HS-5 (cell line): ENCODE measurements around the gene ELOVL5.
A peak's percentile ranks its signal among the peaks of the same experiment; 100 is the strongest.

Source experiments
- DNase-seq: peaks from one replicate; pipeline ENCODE4 v3.0.0-alpha.2; 2012; ENCODE audit warnings: low read depth

Gene ELOVL5

DNA sequence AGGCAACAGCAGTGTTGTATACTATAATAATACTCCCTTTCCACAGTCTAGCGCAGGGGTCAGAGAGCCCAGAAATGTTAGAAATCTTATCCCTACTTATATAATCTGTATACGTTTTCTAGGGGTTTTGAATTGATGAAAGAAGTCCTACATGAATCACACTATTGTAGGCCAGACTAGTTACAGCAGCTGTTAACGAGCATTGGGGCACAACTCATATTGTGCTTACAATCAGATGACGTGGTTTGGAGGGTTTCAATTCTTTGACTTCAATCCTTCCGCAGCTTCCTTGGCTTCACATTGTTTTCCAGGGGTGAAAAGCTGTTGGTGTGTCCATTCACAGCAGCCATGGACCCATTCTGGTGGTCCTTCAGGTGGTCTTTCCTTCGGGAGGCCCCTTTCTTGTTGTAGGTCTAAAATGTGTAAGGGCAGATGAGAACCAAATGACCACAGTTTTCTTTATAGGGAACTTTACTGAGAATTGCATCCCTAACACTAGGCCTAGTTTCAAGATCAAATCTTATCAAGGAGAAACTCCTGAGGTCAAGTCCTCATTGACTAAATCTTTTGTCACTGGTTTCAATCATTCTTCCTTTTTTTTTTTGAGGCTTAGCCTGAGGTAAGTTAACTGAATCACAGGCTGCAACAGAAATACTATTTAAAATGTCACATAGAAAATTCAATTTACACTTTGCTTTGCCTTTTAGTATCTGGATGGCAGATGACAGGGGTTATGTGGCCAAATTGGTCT lies 79.7 kb downstream of the ELOVL5 start:
- DNase-seq: no peak

DNA sequence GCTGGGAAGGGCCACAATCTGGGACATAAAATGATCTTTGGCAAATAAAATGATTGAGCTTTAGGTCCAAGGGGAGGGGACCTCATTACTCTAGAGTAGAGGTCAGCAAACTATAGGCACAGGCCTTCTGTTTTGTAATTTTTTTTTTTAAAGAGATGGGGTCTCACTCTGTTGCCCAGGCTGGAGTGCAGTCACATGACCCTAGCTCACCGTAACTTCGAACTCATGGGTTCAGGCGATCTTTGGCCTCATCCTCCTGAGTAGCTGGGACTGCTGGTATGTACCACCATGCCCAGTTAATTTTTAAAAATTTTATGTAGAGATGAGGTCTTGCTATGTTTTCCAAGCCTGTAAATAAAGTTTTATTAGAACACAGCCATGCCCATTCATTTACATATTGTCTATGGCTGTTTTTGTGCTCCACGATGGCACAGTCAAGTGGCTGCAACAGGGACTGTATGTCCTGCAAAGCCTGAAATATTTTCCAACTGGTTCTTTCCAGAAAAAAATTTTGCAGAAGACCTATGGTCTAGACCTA lies 82.1 kb downstream of the ELOVL5 start:
- no peak for DNase-seq

DNA sequence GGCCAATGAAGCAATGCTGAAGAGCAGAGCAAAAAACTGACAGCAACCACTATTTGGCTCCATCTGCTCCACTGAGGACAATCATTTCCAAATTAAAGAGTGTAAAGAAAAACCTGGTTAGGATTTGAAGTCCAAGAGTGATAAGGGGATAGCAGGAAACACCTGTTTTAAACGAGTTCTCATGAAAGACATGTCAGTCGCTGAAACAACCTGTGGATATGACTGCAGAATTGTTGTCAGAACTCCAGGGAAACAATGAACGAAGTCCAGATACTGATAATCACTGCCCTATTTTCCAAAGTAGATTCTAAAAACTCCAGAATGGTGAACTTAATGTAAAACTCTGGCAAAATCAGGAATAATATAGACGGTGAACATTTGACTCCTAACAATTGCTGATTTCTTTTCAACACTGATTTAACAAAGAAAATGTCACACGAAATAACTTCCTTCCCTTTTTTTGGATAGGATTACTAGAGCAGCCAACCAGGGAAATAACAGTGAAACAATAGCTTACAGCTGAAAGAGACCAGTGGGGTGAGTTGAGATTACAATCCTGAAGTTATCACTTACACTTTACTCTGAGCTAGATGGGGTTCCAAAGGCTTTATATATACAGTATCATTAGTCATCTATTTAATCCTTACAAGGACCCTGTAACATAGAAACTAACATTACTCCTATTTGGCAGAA lies 83.7 kb downstream of the ELOVL5 start:
- no peak for DNase-seq

DNA sequence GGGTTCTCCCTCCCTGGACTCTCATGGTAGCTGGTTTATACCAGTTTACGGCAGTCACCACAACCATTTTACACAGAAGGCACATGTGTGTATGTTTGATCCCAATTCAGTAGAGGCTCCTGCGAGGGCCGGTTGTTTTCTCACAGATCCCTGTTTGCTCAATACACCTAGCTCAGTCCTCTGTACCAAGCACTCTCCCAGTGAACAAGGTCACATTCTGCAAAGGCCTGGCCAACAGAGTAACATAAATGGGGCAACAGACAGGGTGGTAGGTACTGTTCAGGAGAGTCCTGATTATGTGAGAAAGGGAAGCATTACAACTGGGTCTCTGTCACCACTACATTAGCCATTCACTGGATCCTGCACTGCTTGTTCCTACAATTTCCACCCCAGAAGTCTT lies 84.4 kb downstream of the ELOVL5 start:
- DNase-seq: no peak

DNA sequence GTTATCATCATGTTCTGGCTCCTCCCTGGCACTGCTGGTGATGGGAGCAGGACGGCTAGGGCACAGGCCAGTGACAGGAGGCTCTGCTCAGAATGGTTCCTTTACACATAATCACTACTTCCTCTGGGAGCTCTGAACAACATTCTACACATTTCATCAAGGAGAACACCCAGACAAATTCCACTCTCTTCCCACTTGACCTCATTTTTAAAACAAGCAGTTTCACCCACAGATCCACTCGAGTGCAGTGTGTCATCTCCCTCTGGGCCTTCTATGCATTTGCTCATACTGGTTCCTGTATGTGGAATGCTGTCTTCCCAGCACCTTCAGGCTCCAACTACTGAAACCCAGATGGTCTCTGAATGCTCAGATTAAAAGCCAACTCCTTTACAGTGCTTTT lies 84.8 kb downstream of the ELOVL5 start:
- DNase-seq: peak; percentile 9

DNA sequence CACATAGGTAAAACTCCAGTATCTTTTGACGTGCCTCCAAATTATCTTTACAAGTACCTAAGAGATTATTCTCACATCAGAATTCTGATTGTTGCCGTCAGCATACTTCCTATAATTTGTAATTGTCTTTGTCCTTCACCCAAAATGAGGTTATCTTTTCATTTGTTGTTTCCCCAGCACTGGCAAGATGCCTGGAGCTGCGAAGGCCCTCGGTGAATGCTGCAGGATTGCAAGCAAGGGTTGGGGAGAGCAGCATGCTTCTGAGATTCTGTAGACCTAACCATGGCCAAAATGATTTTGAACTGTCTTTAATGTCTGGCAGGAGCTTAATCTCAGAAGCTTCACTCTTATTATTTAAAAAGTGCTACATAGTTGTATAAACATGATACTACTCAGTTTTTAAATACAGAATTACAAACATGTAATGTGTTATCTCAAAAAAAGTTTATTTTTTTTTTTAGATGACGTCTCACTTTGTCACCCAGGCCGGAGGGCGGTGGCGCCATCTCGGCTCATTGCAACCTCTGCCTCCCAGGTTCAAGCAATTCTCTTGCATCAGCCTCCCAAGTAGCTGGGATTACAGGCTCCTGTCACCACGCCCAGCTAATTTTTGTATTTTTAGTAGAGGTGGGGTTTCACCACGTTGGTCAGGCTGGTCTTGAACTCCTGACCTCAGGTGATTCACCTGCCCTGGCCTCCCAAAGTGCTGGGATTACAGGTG lies 88.7 kb downstream of the ELOVL5 start:
- no peak for DNase-seq

DNA sequence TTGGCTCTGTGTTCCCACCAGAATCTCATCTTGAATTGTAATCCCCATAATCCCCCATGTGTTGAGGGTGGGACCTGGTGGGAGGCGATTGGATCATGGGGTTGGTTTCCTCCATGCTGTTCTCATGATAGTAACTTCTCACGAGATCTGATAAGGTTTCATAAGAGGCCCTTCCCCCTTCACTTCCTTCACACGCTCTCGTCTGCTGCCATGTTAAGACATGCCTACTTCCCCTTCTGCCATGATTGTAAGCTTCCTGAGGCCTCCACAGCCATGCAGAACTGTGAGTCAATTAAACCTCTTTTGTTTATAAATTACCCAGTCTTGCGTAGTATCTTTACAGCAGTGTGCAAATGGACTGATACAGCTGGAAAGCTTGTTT lies 90.0 kb downstream of the ELOVL5 start:
- no peak for DNase-seq

DNA sequence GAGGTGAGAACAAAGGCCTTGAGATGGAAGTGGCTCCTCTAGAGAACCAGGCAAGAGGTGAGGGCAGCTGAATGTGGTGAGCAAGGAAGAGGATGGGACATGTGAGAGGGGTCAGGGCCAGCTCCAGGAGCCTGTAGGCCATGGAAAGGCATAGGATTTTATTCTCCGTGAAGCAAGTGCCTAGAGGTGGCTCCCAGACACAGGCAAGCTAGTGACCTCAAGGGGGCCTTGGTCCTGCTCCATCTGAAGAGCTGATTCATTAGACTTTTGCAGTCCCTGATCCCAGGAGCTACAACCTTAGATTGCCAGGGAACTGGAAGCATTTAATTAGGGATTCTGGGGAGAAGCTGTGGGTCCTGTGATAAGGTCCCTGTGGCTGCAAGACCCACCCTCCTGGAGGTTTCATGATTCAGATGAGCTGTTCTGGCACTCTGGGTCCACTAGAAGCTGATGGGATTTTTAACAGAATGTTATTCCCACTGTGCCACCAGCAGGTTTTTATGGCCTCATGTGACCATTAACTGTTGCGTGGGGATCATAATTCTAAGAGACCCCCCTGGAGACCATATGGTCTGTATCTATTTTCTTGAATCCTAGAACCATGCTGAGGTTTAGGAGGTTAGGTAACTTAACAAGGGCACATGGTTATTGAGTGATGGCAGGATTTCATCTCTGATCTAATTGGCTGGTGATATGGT lies 90.5 kb downstream of the ELOVL5 start:
- no peak for DNase-seq

DNA sequence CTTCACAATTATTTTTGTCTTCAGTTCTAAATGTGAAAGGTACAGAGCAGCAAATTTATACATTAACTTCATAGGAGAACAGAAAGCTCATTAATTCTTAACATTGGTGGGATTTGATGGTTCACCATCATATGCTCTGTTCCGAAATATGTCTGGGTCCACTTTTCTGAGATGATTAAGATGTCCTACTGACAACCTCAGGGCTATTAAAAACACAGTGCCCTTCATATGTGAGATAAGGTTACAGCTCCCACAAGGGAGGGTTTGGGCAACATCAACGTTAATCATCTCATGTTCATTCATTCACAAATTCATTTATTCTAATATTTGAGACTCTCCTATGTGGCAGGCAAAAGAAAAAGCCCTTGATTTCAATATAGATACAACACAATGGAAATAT lies 91.2 kb downstream of the ELOVL5 start:
- no peak for DNase-seq

DNA sequence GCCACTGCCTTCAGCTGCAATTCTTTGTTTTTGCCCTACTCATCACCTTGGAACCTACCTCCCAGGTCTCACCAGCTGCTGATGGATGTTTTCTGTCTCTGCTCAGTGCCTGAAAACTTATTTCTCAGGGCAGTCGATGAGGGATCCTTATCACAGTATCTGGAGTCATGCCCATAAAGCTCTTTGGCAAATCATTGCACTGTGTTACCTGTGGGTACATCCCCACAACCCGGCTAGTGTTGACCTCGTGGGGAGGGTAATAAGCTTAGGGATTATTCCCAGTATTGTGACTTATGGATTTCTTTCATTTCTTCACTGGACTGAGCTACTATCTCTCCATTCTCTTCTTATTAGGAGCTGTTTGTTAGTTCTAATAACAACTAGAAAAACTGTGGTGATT lies 91.7 kb downstream of the ELOVL5 start:
- no peak for DNase-seq

DNA sequence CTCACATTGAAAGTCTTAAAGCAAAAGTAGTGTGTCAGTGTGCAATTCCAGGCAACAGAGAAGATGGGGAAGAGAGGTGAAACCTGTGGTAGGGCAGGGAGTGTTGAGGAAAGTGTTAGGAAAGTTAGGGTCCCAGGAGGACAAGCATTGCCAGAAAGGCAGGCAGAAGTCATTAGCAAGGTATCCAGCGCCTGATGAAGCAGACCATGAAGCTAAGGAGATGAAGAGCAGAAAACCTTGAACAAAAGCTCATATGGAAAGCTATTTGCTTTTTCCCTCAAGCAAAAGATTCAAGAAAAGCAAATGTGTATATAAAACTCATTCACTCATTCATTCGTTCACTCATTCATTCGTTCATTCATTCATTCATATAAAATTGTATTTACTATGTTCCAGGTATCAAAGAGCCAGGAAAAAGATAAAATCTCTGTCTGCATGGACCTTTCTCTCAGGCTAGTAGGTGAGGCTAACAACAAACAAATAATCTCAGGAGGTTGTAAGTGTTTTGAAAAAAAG lies 96.5 kb downstream of the ELOVL5 start:
- DNase-seq: no peak

DNA sequence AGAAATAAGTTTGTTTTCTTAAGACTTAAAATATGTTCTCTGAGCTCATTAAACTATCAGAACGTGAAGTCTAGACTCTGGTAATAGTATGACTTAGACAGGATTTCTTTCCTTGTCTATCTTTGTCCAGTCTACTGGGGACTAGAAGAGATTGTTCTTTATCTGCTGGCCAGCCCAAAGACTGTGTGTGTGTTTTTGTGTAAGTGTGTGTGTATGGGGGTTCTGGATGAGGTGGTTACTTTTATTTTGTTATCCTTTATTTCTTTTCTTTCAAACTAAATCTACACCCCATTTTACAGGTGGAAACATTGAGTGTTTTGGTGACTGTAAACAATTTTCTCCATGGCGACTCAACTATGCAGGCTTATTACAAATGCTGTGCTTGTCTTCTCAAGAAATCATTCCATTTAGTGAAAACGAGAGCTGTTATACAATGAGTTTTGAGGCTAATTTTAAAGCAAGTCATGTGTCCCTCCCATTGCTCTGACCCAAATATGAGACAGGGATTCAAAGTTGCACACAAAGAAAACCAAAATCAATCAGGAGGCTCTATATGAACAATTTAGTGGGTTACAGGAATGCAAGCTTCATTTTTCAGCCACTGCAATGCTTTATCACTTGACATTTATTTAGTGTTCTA lies 97.6 kb downstream of the ELOVL5 start:
- DNase-seq: no peak

DNA sequence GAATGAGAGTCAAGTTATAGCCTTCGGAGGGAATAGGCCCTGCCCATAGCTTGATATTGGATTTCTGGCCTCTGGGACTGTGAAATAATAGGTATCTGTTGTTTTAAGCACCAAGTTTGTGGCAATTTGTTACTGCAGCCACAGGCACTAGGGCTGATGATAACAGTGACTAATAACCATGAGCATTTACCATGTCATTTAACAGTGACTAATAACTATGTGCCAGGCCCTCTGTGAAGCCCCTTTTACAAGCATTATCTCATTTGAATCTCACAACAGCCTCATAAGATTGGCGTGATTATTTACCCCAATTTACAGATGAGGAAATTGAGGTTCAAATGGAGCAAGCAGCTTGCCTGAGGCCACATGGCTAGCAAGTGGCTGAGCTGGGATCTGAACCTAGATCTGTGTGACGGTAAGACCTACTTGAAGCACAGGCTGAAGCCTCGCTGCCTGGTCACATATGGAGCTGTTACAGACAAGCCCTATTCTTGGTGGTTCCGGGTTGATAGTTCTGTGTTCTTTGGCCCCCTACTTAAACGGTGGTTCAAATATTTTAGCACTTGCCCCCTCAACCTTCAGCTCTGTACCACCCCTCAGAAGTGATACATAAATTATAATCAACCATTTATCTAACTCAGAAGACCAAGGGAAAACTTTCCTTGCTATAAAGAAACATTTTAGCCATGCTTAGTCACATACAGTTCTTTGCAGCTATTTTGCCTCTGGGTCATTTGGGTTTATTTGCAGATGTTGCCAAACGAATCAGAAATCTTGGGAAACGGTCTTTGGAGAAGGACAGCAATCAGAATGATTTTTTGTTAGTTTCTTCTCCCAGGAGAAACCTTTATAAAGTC lies 98.3 kb downstream of the ELOVL5 start:
- DNase-seq: no peak

DNA sequence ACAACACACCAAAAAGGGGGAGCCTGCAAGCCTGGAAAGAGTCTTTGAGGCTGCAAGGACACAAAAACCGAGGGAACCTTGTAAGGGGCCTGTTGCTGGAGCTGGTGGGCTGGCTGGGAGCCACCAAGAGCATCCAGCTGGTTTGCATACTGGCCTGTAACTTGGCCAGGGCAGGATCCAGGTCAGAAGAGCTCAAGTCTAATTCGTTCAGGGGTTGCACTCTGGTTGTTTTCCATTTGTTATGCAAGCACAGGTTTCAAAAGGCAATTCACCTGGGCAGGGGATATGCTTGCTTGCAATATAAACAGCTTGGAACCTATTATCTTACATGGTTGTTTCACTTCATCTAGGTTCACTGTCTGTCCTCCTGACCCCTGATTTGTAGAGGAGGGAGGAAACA lies 101.8 kb downstream of the ELOVL5 start:
- no peak for DNase-seq

DNA sequence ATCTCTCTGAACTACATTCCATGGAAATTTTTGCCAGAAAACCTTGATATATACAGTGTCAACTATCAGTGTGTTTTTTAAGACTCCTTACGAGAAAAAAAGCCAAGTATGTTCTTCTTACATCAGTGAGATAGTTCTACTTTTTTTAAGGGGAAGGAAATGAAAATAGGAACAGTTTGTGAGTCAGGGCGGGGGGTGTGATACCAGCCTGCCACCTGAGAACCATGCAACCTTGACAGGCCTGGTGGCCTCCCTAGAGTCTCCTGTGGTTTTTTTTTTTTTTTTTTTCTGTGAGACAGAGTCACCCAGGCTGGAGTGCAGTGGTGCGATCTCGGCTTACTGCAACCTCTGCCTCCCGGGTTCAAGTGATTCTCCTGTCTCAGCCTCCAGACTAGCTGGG lies 103.8 kb downstream of the ELOVL5 start:
- DNase-seq: no peak

DNA sequence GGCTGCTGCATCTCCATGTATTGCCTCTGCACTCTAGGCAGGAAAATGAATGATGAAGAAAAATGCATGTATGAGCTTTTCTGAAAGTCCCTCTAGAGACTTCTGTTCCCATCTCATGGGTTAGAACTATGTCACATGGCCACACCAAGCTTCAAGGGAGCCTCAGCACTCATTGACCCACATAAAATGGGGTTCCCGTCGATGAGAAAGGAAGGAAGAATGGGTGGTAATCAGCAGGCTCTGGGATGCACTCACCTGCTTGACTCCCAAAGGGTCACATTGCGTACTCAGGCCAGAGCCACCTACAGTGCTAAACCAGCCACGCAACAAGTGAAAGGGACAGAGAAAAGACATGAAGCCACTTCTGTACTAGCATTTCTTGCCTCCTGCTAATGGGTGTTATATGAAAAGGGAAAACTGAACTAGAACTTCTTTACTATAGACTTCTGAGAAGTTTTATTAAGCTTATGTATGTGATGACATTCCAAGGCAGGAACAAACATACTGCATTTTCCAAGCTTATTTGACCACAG lies 104.3 kb downstream of the ELOVL5 start:
- DNase-seq: no peak

DNA sequence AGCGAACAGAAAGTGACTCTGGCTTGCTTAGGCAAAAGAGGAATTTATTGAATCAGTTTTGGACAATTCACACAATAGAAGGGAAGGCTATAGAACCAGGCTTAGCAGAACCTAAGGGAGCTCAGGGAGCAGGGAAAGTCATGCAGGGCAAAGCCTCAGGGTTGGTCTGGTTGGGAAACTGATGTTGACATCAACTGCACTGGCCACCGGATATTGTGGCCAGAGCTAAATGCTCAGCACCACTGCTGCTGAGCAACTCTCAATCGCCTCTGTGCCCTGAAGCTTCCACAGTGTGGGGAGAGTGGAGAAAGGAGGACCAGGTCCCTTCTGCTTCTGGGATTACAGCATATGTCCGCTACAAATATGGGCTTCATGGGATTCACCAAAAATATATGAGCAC lies 106.8 kb downstream of the ELOVL5 start:
- DNase-seq: no peak

DNA sequence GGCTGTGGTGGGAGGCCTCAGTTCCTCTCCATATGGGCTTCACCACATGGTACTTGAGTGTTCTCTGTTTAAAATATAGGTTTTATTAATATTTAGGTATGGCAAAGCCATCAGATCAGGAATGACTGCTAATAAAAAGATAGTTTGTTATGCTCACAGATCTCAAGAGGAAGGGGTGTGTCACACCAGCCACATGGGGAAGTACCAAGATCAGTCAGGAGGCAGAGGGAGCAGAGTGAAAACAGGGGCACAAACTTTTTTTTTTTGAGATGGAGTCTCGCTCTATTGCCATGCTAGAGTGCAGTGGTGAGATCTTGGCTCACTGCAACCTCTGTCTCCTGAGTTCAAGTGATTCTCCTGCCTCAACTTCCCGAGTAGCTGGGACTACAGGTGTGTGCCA lies 108.0 kb downstream of the ELOVL5 start:
- DNase-seq: no peak

DNA sequence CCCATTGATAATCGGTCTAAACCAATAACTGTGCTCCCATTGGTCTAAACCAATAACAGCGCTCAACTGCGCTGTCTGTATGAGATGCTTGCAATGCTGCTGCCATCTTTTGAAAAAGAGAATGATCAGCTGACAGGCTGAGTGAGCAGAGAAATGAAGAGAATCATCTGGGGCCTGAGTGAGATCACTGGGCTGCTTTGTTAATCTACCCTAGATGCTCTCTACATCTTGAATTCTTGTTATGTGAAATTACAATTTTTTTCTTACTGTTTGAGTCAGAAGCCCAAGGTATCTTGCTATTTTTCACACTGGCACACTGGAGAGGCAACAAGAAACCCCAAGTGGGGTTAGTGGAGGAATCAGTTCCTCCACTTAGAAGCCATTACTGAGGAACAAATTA lies 108.6 kb downstream of the ELOVL5 start:
- DNase-seq: no peak

DNA sequence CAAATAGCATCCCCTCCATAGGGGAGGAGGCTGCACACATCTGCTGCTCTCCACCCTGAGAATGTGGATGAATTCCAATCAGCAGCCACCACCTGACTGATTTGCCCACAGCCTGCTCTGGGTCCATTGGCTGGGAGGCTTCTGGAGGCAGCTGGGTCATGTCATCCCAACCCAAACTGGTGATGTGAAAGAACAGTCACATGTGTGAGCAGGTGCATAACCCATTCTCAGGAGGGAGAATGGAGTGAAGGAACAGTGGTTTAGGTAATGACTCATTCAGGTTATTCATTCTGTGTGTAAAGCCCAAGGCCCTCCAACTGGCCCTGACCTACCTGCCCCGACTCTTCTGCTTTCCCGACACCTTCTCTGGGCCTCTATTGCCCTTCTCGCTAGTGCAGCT lies 109.2 kb downstream of the ELOVL5 start:
- DNase-seq: no peak
